ENCODE measurements around the gene EIF3D. TPM values are rescaled to one million over a fixed set of nuclear protein-coding genes. Genes with fewer than 3 reads are reported as not detected.
"Not testable (repeated sequence)": the region's sequence is repeated elsewhere in the genome, so short reads cannot be mapped to it uniquely, and the experiment has no call there.

The EIF3D gene
- total RNA-seq, 1 donor from 2014 or later = 150 TPM

DNA sequence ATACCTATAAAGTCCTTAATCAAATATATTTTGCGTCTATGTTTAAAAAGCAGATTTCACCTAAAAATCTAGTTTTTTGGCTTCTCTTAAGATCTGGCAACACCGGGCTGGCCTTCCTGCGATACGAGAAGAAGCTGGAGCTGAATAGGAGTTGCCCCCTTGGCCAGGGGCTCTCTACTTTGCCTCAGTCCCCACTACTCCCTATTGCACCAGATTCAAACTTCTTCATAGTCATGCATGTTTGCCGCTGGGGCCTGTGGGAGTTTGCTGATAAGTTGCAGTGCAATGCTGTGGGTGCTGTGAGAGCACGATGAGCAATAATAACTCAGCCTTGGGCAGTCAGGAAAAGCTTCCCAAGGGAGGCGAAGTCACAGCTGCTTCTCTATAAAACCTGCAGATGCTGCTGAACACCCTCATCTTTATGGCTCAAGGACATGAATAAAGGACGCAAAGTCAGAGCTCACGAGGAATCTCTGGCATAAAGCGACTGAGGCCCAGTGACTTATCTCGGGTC is 15.2 kb upstream of the EIF3D start:
- Mint-ChIP-seq H3K27me3 (ENCODE audit: unreplicated experiment) (peaks cover 16% of the 10 kb centered on the region), H3K9me3 (ENCODE audit: unreplicated experiment) (no peaks in the 10 kb centered on the region), H3K4me3 (ENCODE audit: unreplicated experiment) (no peak overlapping the region), H3K4me1 (ENCODE audit: unreplicated experiment) (peaks cover 2% of the 10 kb centered on the region), H3K36me3 (ENCODE audit: unreplicated experiment) (no peaks in the 10 kb centered on the region), H3K27ac (ENCODE audit: unreplicated experiment) (no peak overlapping the region)
- DNase-seq (ENCODE audit: extremely low spot score, unreplicated experiment) = no peak
- no peak for TF ChIP-seq CTCF (IDR thresholded peaks at IDR 0.05)

DNA sequence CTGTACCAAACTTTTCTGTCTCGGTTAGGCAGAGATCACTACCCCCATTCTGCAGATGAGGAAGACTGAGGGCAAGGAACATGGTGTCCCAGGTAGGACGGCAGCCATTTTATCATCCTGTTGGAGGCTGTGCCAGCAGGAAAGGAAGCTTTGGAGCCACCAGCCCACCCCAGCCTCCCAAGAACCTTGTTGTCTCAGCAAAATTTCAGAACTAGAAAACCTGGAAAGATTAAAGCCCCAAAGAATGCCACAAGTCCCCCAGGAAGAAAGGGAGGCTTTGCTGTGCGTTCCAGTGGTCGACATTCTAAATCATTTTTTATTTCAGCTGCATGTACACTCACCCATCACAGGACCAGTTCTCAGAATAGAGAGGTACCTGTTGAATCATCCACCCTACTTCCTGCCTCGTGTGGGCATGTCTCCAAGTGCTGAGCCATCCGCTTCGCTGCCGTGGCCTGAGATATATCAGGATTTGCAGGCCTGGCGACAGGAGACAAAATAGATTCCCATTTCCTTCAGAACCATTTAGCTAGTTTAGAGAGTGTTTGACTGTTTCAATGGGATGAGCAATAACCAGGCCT is 13.0 kb upstream of the EIF3D start:
- Mint-ChIP-seq H3K27ac (ENCODE audit: unreplicated experiment) (no peak overlapping the region), H3K27me3 (ENCODE audit: unreplicated experiment) (peaks cover 30% of the 10 kb centered on the region), H3K4me3 (ENCODE audit: unreplicated experiment) (no peak overlapping the region), H3K4me1 (ENCODE audit: unreplicated experiment) (peaks cover 2% of the 10 kb centered on the region), H3K36me3 (ENCODE audit: unreplicated experiment) (no peaks in the 10 kb centered on the region), H3K9me3 (ENCODE audit: unreplicated experiment) (no peaks in the 10 kb centered on the region)
- no peak for DNase-seq (ENCODE audit: extremely low spot score, unreplicated experiment)
- TF ChIP-seq CTCF (IDR thresholded peaks at IDR 0.05) = no peak

DNA sequence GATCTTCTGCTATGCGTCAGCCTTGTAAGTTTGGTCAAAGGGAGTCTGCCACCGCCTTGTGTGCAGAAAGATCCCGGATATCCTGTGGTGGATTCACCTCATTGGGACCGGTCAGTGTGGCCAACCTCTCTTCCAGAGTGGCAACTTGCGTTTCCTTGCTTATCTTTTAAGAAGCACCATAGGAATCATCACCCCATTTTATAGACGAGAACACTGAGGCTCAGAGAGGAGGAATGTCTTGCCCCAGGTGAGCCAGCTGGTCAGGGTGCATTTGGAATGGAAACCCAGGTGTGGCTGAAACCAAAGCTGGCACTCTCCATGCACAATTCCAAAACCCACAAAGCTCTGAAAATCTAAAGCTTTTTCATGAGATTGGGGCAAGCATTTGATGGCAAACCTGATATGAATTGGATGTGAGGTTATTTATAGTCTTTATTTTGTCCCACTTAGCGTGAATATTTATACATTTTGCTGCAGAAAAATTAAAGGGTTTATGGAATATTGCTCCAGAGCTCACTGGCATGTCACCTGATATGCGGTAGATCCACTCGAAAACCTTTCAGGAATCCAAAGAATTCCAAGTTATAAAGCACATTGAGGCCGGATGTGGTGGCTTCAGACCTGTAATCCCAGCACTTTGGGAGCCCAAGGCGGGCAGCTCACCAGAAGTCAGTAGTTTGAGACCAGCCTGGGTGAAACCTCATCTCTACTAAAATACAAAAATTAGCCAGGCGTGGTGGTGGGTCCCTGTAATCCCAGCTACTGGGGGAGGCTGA is 12.1 kb upstream of the EIF3D start:
- Mint-ChIP-seq H3K4me1 (ENCODE audit: unreplicated experiment) (peaks cover under 1% of the 10 kb centered on the region), H3K4me3 (ENCODE audit: unreplicated experiment) (no peak overlapping the region), H3K27me3 (ENCODE audit: unreplicated experiment) (peaks cover 30% of the 10 kb centered on the region), H3K36me3 (ENCODE audit: unreplicated experiment) (no peaks in the 10 kb centered on the region), H3K9me3 (ENCODE audit: unreplicated experiment) (no peaks in the 10 kb centered on the region), H3K27ac (ENCODE audit: unreplicated experiment) (no peak overlapping the region)
- DNase-seq (ENCODE audit: extremely low spot score, unreplicated experiment) = no peak
- TF ChIP-seq CTCF (IDR thresholded peaks at IDR 0.05) = no peak

DNA sequence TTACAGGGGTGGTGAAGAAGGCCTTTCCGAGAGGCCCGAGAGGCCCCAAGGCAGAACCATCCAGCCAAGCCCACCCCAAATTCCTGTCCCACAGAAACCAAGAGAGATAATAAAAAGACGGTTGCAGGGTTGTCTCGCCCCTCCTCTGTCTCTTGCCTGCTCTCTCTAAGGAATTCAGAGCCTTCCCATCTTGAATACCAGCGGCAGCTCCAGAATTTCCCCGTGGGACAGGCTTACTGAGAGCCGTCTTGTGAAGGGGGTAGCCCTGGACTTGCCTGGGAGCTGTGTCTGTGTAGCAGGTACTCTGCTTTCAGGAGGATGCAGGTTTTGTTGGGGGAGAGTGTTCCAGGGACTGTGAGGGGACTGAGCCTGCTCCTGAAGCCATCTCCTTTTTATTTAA is 9.6 kb upstream of the EIF3D start:
- Mint-ChIP-seq H3K9me3 (ENCODE audit: unreplicated experiment) (peaks cover 10% of the 10 kb centered on the region), H3K4me3 (ENCODE audit: unreplicated experiment) (no peak overlapping the region), H3K4me1 (ENCODE audit: unreplicated experiment) (no peaks in the 10 kb centered on the region), H3K27ac (ENCODE audit: unreplicated experiment) (no peak overlapping the region), H3K27me3 (ENCODE audit: unreplicated experiment) (peaks cover 34% of the 10 kb centered on the region), H3K36me3 (ENCODE audit: unreplicated experiment) (no peaks in the 10 kb centered on the region)
- TF ChIP-seq CTCF (IDR thresholded peaks at IDR 0.05) = no peak
- no peak for DNase-seq (ENCODE audit: extremely low spot score, unreplicated experiment)

DNA sequence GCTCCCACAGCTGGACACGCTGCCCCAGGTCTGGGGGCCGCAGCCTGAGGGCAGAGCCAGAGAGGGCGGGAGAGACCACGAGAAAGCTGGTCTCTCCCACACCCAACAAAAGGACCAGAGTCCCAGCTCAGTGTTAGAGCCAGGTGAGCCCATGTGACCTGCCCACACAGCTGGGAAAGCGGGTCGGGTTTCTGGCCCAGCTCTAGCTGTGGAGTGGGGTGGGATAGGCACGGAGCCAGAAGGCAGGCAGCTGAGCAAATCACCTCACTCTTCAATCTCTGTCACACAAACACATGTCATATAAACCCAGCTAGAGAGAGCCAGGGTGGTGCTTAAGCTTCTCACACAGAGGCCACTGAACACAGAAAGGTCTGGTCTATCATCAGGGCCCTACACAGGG is 7.8 kb upstream of the EIF3D start:
- H3K27me3 Mint-ChIP-seq (ENCODE audit: unreplicated experiment) = peaks cover 38% of the 10 kb centered on the region
- no peak for DNase-seq (ENCODE audit: extremely low spot score, unreplicated experiment)
- no peak overlapping the region for H3K27ac Mint-ChIP-seq (ENCODE audit: unreplicated experiment)
- peaks cover 10% of the 10 kb centered on the region for H3K9me3 Mint-ChIP-seq (ENCODE audit: unreplicated experiment)
- H3K4me3 Mint-ChIP-seq (ENCODE audit: unreplicated experiment) = no peak overlapping the region
- no peaks in the 10 kb centered on the region for H3K36me3 Mint-ChIP-seq (ENCODE audit: unreplicated experiment)
- no peak for TF ChIP-seq CTCF (IDR thresholded peaks at IDR 0.05)
- no peaks in the 10 kb centered on the region for H3K4me1 Mint-ChIP-seq (ENCODE audit: unreplicated experiment)

GRCh38 chr22:36533320-36533719 is 4.4 kb upstream of the EIF3D start:
- H3K36me3 Mint-ChIP-seq (ENCODE audit: unreplicated experiment) = not testable (repeated sequence)

More at GRCh38 chr22:36533320-36533719, 4.4 kb upstream of the EIF3D start:
- H3K27me3 Mint-ChIP-seq (ENCODE audit: unreplicated experiment) = peaks cover 21% of the 10 kb centered on the region
- H3K4me3 Mint-ChIP-seq (ENCODE audit: unreplicated experiment); H3K27ac Mint-ChIP-seq (ENCODE audit: unreplicated experiment); H3K4me1 Mint-ChIP-seq (ENCODE audit: unreplicated experiment); DNase-seq (ENCODE audit: extremely low spot score, unreplicated experiment): not testable (repeated sequence)
- H3K9me3 Mint-ChIP-seq (ENCODE audit: unreplicated experiment) = peaks cover 10% of the 10 kb centered on the region

Measured in osteocyte (in vitro differentiated cells).